Suppressor macrophage treated with lipopolysaccharide for 4 hours (primary cell): ENCODE results near the gene LRRC28.

Experiments used
- DNase-seq: peaks from one replicate; pipeline ENCODE4 v3.0.0-alpha.2; 2020

LRRC28 gene

GRCh38 chr15:99345242-99345641, 94.0 kb downstream of the LRRC28 start:
- no peak for DNase-seq

- no peak for DNase-seq
Measured at GRCh38 chr15:99345832-99346462, 94.7 kb downstream of the LRRC28 start.

- DNase-seq: no peak
Measured at GRCh38 chr15:99347574-99347973, 96.3 kb downstream of the LRRC28 start.

- no peak for DNase-seq
Measured at GRCh38 chr15:99348412-99348811, 97.1 kb downstream of the LRRC28 start.

- no peak for DNase-seq
Measured at GRCh38 chr15:99350408-99350807, 99.1 kb downstream of the LRRC28 start.

- no peak for DNase-seq
Measured at GRCh38 chr15:99359769-99360168, 108.5 kb downstream of the LRRC28 start.

- no peak for DNase-seq
Measured at GRCh38 chr15:99361545-99362185, 110.4 kb downstream of the LRRC28 start.

GRCh38 chr15:99365242-99365641, 114.0 kb downstream of the LRRC28 start:
- no peak for DNase-seq

GRCh38 chr15:99366013-99366412, 114.7 kb downstream of the LRRC28 start:
- DNase-seq: no peak

- no peak for DNase-seq
Measured at GRCh38 chr15:99368743-99369142, 117.5 kb downstream of the LRRC28 start.

GRCh38 chr15:99369196-99369595, 117.9 kb downstream of the LRRC28 start:
- peak; percentile 38 for DNase-seq

- peak; percentile 56 for DNase-seq
Measured at GRCh38 chr15:99371180-99372103, 120.2 kb downstream of the LRRC28 start.

GRCh38 chr15:99385005-99385669, 133.9 kb downstream of the LRRC28 start:
- DNase-seq: no peak

GRCh38 chr15:99385865-99386264, 134.6 kb downstream of the LRRC28 start:
- no peak for DNase-seq

GRCh38 chr15:99386391-99386790, 135.1 kb downstream of the LRRC28 start:
- no peak for DNase-seq

- no peak for DNase-seq
Measured at GRCh38 chr15:99387421-99388168, 136.3 kb downstream of the LRRC28 start.

GRCh38 chr15:99390667-99391066, 139.4 kb downstream of the LRRC28 start:
- no peak for DNase-seq

GRCh38 chr15:99393641-99394040, 142.4 kb downstream of the LRRC28 start:
- DNase-seq: no peak

- DNase-seq: no peak
Measured at GRCh38 chr15:99396375-99396774, 145.1 kb downstream of the LRRC28 start.

GRCh38 chr15:99399061-99399460, 147.8 kb downstream of the LRRC28 start:
- no peak for DNase-seq

- no peak for DNase-seq
Measured at GRCh38 chr15:99399618-99400017, 148.3 kb downstream of the LRRC28 start.

GRCh38 chr15:99401216-99401615, 149.9 kb downstream of the LRRC28 start:
- peak; percentile 46 for DNase-seq
